HG03378 (cell line): Measurements from ENCODE around the gene TEX12.

Experiments
- ATAC-seq: cut with Tn5 transposase; IDR thresholded peaks from one replicate; pipeline ENCODE4 v1.9.1; 2021; ENCODE audit warnings: mild to moderate bottlenecking, moderate library complexity; ENCODE audit not compliant: unreplicated experiment

The TEX12 gene

GRCh38 chr11:112210890-112211289 lies 43.7 kb downstream of the TEX12 start:
- no peak for ATAC-seq

- ATAC-seq, result no peak
Measured at GRCh38 chr11:112211536-112211935, 44.4 kb downstream of the TEX12 start.

DNA sequence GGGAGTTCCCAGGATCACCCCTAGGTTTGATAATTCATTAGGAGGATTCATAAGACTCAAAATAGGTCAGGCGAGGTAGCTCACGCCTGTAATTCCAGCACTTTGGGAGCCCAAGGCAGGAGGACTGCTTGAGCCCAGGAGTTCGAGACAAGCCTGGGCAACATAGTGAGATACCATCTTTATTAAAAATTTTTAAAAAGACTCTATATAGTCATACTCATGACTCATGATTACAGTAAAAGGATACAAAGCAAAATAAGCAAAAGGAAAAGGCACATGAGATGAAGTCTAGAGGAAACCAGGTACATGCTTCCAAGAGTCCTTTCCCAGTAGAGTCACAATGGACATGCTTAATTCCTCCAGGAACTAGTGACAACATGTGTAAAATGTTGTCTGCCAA lies 45.1 kb downstream of the TEX12 start:
- no peak for ATAC-seq

- no peak for ATAC-seq
Measured at GRCh38 chr11:112212710-112213109, 45.5 kb downstream of the TEX12 start.

GRCh38 chr11:112213753-112214152 lies 46.6 kb downstream of the TEX12 start:
- no peak for ATAC-seq

DNA sequence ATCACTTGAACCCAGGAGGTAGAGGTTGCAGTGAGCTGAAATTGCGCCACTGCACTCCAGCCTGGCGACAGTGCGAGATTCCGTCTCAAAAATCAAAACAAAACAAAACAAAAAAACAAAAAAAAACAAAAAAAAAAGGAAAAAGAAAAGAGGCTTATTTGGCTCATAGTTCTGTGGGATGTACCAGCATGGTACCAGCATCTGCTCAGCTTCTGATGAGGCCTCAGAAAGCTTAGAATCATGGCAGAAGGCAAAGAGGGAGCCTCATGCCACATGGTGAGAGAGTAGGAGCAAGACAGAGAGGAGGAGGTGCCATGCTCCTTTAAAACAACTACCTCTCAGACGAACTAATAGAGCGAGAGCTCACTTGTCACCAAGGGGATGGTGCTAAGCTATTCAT lies 48.4 kb downstream of the TEX12 start:
- ATAC-seq, result no peak

DNA sequence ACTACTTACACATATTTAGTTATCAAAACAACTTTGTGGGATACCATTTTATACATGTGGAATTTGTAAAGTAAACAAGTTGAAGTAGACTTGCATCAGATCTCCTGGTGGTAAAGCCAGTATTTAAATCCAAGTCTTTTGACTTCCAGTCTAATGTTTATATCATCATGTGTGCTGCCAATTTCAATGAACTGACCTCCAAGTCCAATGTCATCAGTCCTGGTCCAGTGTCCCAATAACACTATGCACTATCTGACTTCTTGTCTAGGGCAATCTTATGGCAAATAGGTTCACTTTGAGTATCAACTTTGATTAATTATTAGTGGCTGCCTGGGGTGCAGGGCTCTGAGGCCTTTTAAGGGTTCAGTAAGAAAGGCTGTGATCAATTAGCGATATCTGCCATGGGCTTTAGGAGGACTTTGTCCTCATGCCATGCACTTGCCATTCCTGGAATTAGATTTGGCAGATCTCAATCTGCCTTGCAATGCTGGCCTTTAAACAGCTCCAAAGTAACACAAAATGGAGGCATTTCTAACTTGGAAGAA lies 49.5 kb downstream of the TEX12 start:
- no peak for ATAC-seq

- peak; percentile 92 for ATAC-seq
Measured at GRCh38 chr11:112219476-112220232, 52.5 kb downstream of the TEX12 start.

- no peak for ATAC-seq
Measured at GRCh38 chr11:112221274-112221835, 54.2 kb downstream of the TEX12 start.
